ENCODE data around the gene RNF123.
"Not testable (repeated sequence)": the region's sequence is repeated elsewhere in the genome, so short reads cannot be mapped to it uniquely, and the experiment has no call there.

The RNF123 gene

DNA sequence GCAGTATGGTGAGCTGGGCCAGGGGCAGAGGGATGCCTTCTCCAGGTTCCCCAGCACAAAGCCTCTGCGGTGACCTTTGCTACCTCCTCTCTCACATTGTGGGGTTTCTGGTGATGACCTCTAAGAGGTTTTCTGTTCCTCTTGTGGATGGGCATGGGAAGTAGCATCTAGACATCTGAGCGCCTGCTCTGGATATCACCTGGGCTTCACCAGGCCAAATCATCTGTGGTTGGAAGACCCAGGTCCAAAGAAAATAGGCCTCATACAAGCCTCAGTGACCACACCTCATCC lies 8.2 kb upstream of the RNF123 start:
- FAIRE-seq, result no peak
- TF ChIP-seq, protein P1, sequence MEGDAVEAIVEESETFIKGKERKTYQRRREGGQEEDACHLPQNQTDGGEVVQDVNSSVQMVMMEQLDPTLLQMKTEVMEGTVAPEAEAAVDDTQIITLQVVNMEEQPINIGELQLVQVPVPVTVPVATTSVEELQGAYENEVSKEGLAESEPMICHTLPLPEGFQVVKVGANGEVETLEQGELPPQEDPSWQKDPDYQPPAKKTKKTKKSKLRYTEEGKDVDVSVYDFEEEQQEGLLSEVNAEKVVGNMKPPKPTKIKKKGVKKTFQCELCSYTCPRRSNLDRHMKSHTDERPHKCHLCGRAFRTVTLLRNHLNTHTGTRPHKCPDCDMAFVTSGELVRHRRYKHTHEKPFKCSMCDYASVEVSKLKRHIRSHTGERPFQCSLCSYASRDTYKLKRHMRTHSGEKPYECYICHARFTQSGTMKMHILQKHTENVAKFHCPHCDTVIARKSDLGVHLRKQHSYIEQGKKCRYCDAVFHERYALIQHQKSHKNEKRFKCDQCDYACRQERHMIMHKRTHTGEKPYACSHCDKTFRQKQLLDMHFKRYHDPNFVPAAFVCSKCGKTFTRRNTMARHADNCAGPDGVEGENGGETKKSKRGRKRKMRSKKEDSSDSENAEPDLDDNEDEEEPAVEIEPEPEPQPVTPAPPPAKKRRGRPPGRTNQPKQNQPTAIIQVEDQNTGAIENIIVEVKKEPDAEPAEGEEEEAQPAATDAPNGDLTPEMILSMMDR (IDR thresholded peaks at IDR 0.05; ENCODE audit: insufficient read depth, missing control alignments), result no peak

DNA sequence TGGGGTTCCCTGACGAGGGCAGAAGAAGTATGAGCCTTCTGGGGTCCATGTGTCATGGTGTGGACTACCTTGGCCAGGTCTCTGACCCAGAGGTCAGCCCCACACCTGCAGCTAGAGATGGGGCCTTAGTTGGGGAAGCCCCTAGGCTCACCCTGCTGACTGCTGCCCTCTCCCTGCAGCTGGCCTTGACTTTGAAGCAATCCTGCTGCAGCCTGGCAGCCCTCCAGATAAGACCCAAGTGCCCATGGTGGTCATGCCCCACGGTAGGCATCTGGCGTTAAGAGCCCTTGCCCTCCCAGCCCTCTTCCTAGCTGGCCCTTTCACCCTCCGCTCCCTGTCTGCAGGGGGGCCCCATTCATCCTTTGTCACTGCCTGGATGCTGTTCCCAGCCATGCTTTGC lies 7.8 kb upstream of the RNF123 start:
- TF ChIP-seq, protein P1 (IDR thresholded peaks at IDR 0.05; ENCODE audit: insufficient read depth, missing control alignments), result no peak
- DNase-seq (ENCODE audit: insufficient read length, low spot score) (no peak), FAIRE-seq (no peak)

More for the DNA sequence above, 8.2 kb upstream of the RNF123 start:
- DNase-seq (ENCODE audit: insufficient read length, low spot score), result no peak

DNA sequence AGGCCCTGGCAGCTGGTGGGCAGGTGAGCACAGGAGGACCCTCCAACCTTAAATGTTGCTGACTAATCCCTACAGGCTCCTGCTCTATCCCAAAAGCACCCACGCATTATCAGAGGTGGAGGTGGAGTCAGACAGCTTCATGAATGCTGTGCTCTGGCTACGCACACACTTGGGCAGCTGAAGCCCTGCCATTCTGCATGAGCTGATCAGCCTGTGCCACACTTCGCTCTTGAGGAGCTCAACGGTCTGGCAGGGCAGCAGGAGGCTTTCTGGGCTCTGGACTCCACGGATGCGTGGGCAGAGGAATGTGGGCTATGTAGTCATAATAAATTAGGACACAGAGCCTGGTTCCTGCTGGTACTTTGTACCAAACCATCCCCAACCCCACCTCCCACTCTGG lies 6.2 kb upstream of the RNF123 start:
- no peak for FAIRE-seq
- TF ChIP-seq, protein P1 (IDR thresholded peaks at IDR 0.05; ENCODE audit: insufficient read depth, missing control alignments), result no peak
- no peak for DNase-seq (ENCODE audit: insufficient read length, low spot score)

DNA sequence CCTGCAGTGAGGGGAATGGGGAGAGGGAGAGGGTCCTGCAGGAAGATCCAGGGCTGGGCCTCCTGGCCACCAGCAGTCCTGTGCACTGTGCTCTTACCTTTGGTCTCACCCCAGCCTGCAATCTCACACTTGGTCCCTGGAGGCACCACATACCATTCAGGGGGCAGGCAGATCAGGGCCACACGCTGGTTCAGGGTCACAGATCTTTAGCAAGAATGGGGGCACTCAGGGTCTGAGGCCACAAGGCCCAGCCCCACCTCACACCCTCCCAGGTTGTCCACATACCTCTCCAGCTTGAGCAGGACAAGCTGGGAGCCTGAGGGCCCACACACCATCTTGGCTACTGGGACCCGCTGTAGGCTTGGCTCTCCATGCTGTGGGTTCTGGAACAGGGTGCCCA lies 4.9 kb upstream of the RNF123 start:
- not testable (repeated sequence) for DNase-seq (ENCODE audit: insufficient read length, low spot score); FAIRE-seq

DNA sequence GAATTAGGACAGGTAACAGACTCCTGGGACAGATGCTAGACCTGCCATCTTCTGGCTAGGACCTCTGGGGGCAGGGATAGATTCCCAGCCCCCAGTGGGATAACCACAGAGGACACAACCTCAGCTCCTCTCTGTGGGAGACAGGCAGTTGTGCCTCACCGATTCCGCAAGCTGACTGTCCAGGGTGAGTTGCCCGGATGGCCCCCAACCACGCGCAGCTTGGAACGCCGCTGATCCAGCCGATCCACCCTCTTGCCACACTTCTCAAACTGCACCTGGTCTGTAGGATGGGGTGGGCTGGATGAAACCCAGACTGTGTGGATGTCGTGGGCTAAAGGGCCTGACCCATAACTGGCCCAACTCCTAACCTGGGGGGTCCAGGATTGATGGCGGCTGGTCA lies 4.3 kb upstream of the RNF123 start:
- not testable (repeated sequence) for DNase-seq (ENCODE audit: insufficient read length, low spot score); FAIRE-seq

DNA sequence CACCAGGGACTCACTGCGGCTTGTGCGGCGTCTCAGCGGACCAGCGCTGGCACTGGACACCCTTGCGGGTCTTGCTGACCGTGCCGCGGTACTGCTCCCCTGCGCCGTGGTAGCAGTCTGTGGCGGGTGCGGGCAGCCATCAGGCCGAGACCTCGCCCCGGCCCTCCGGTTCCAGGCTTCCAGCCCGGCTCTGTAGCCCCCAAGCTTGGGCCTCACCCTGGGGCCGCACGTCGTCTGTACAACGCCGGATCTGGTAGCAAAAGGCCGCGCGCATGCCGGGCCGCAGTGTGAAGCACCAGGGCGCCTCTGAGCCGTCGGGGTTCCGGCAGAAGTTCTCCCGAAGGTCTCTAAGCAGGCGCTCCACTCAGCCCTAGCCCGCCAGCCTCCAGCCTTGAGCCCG lies 3.5 kb upstream of the RNF123 start:
- DNase-seq (ENCODE audit: insufficient read length, low spot score); FAIRE-seq: not testable (repeated sequence)

DNA sequence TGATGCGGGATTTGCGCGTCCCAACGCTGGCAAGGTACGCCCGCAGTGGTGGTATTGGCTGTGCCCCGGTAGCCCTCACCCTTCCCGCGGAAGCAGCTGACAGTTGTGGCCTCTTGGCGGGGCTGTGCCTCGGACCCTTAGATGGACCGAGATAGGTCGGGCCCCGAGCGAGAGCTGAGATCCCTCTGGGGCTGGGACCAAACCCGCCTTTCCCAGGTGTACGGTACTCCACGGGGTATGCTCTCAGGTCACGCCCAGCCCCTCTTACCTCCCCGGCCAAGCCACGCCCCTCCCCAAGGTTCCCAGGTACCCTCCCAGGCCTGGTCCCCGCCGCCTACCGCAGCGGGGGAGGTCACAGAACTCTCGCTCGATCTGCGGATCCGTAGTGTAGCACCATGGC lies 3.0 kb upstream of the RNF123 start:
- FAIRE-seq; DNase-seq (ENCODE audit: insufficient read length, low spot score): not testable (repeated sequence)

DNA sequence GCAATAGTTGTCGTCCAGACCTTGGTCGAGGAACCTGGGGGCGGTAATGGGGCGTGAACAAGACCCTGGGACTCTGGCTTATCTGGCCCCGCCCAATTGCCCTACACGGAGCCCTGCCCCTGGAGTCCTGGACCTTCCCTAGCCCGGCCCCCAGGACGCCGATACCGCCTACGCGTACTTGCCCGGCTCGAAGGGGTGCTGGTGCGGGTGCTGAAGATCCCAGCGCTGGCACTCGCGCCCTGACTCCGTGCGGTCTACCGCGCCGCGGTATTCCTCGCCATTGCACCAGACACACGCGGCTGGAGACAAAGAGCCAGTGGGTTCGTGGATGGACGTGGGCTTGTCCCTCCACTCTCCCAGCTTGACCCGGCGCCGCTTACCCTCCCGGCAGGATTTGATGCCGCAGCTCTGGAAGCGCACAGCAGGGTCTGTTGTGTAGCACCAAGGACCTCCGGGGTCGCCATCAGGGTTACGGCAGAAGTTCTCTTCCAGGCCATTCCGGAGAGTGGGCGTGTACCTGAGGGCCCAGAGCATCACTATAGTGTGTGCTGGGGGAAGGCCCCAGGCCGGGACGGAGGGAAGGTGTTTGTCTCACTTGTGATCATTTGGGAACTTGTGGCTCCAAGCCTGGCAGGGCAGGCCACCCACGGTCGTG lies 2.5 kb upstream of the RNF123 start:
- not testable (repeated sequence) for DNase-seq (ENCODE audit: insufficient read length, low spot score)

DNA sequence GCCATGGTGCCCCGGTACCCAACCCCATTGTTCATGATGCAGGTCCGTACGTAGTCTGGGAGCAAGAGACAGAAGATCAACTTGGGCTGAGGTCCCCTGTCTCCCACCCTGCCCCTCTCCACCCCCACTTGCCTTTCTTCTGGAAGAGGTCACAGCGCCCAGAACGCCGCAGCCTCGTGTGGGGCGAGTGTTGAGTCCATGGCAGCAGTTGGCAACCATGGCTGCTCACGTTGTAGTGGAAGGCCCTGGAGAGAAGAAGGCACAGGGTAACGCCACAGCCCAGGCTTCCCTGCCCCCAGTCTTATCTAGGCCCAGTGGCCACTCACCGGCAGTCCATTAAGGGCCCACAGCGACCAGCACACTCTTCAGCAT lies 1.9 kb upstream of the RNF123 start:
- not testable (repeated sequence) for DNase-seq (ENCODE audit: insufficient read length, low spot score); FAIRE-seq

More for the DNA sequence above, 2.5 kb upstream of the RNF123 start:
- not testable (repeated sequence) for FAIRE-seq

DNA sequence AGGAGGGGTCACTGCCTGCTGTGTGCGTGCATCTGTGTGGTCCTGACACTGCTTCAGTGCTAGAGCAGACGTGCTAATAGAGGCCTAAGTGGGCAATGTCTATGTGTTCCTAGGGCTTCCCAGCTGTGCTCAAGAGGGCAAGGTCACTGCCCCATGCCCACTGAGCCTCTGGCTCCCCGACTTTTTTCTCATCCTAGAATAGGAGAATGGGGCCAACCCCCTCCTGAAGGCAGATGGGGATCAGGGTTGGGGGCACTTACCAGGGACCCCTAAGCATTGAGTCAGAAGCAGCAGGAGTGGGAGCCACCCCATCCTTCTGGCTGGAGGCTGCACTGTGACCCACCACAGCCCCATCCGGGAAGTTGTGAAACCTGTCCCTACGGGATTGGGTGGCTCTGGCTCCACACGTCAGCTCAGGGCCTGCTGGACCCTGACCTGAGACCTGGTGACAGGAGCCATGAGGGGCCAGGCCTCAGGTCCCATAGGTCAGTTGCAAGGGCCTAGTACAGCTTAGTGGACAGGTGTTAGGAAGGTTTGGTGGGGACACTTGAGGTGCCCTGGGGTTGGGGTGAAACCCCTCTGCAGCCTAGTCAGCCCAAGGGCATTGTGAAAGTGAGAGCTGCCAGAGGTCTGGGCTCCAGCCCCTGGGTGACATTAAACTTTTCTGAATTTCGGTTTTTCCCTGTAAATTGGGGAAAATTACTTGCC lies 865 bp upstream of the RNF123 start:
- FAIRE-seq; DNase-seq (ENCODE audit: insufficient read length, low spot score): not testable (repeated sequence)

DNA sequence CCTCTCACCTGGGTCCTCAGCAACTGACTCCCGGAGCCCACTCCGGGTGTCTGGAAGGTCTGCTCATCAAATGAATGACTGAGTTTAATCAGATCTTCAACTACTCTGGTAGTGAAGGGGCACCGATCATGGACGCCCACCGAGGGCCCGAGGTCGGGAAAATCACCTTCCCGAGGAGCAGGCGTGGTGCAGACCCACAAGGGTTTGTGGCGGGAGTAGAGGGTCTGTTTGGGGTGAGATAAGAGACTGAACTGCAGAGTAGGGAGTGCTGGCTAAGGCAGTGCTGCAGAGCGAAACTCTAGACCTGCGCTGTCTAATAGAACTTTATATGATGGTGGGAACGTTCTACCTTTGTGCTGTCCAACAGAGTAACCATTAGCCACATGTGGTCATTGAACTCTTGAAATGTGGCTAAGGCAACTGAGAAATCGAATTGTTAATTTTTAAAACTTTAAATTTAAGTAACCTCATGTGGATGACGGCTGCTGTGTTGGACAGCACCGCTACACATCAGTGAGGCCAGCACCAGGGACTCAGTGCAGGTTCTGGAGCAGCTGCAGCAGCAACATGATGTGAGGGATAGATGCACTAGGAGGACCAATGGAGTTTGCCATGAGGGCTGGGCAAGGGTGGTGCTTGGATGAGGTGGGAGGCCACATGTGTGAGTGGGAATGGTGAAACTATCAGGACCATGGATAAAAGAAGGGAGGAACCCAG lies 709 bp downstream of the RNF123 start:
- FAIRE-seq; DNase-seq (ENCODE audit: insufficient read length, low spot score): not testable (repeated sequence)

DNA sequence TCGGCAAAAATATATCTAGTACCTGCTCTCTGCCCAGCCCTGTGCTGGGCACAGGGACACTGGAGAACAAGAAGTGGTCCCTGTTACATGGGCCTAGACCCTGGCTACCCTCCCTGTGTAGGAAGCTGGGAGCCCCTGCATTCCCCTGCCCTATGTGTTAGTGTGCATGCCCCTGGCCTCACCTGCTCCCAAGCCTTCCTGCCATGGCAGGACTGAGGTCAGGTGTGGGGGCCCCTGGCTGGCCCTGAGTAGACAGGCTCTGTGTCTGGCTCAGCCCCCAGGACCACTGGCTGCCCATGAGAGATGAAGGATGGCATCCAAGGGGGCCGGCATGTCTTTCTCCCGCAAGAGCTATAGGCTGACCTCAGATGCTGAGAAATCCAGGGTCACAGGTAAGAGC lies 1.5 kb downstream of the RNF123 start:
- FAIRE-seq; DNase-seq (ENCODE audit: insufficient read length, low spot score): not testable (repeated sequence)

DNA sequence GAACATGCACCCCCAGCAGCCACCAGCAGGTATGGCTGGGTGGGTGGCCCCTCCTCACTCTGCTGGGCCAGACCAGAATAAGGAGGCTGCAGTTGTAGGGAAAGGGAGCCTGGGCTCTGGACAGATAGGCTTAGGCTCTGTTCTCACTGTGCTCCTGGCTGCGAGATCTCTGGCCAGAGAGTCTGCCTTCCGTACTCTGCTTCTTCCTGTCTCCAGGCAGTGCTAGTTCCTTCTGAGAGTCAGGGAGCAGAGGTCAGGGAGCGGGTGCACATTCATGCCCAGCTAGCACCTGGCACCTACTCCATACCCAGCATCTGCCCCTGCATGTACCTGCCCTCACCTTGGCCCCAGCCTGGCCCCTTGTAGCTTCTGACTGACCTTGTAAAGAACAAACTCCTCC lies 2.1 kb downstream of the RNF123 start:
- not testable (repeated sequence) for DNase-seq (ENCODE audit: insufficient read length, low spot score); FAIRE-seq

DNA sequence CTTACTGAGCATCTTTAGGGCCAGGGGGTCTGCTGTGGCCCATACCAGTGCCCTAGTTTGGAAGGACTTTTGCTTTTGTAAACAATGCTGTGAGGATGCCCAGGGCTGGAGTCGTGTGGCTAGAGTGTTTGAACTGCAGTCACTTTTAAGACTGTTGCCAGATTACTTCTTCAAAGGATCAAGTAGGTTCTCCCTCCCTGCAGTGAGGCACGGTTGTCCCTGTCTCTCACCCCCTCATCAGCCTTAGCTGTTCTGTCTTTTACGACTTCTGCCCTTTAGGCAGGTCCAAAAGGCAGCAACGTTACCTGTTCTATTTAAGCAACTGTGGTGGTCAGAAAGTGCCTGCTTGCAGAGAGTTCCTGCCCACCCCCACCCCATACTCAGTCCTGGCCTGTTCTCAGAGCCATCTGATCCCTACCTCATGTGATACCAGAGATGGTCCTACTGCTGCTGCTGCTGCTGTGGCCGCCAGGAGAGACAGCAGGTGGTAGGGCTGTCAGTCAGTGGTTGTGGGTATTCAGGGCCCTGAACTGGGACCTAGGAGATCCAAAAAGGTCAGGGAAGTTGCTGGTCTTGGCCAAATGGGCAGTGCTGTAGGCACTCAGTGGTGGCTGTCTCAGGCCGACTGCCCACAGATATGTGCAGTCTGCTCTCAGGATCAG lies 5.2 kb downstream of the RNF123 start:
- DNase-seq (ENCODE audit: insufficient read length, low spot score); FAIRE-seq: not testable (repeated sequence)

DNA sequence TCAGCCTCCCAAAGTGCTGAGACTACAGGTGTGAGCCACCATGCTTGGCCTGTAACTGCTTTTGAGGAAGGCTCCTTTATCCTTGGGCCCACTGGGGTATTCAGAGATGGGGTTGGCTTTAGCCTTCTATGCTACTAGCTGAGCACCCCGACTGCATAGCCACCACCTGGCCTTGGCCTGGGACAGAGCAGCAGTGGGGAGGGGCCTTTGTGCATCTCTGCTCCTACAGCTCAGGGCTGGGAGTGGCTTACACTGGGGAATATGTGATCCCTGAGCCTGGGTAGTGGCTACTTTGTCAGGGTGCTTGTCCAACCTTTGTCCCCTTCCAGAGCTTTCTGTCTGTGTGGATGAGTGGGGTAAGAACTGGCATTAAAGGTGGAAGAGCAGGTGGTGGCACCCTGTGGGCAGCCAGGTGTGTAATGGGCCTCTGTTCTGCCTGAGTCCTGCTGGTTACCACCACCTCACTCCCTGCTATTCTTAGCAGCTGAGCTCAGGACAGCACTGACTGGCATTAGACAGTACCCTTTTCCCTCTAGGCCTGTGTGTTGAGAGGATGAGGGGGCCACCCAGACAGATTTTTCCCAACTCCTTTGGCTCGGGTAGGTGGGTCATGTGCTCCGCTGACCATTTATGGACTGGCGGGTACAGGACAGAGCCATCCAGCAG lies 6.1 kb downstream of the RNF123 start:
- not testable (repeated sequence) for DNase-seq (ENCODE audit: insufficient read length, low spot score); FAIRE-seq

Measured in D721Med (cell line).